HT-29 (cell line): Measurements from ENCODE around the gene SEL1L3. TPM values are rescaled to one million over a fixed set of nuclear protein-coding genes. Genes with fewer than 3 reads are reported as not detected.

Experiments
- DNase-seq: peaks from one replicate; pipeline ENCODE4 v3.0.0-alpha.2; 2015; ENCODE audit warnings: low spot score
- total RNA-seq: library from RNA; depleted of rRNA; stranded (reverse); fragments of >200 nt; shearing (Covaris generic); gene quantifications from 2 replicates; pipeline ENCODE4 v1.2.3, GENCODE V29; 2014

The SEL1L3 gene
- total RNA-seq, 1 experiment from 2014 or later, result 55.9 TPM

DNA sequence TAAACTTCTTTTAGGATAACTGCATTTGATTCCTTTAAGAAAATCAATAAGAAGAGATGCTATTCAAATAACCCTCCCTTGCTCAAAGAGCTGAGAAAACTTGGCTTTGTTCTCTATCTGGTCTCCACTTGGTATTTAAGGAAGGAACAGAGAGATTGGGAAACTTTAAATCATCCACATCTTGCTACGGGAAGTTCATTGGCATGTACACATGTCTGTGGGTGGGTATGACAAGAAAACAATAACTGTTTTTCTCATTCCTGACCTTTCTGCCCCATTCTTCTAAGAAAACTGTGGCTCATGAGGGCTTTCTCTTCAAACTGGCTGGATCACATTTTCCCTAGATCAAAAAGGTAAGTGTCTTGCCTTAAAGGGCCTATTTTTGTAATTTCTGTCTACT lies 6.0 kb downstream of the SEL1L3 start:
- no peak for DNase-seq

DNA sequence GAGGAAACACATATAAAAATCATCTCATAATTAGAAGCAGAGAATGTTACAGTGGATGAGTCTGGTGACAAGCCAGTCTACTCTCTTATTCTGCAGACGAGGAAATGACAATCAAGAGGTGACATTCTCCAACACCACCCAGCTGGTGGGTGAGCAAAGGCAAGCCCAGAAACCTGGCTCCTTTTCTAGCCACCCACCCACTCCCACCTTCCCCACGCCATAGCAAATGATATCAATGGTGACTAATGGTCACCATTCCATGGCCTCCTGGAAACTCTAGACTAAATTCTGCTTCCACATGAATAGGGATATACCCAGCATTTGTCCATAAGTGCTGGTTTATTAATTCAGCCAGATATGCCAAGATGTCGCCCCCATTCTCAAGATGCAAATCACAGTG lies 10.7 kb downstream of the SEL1L3 start:
- DNase-seq, result no peak

- no peak for DNase-seq
Measured at GRCh38 chr4:25847329-25847728, 15.5 kb downstream of the SEL1L3 start.

DNA sequence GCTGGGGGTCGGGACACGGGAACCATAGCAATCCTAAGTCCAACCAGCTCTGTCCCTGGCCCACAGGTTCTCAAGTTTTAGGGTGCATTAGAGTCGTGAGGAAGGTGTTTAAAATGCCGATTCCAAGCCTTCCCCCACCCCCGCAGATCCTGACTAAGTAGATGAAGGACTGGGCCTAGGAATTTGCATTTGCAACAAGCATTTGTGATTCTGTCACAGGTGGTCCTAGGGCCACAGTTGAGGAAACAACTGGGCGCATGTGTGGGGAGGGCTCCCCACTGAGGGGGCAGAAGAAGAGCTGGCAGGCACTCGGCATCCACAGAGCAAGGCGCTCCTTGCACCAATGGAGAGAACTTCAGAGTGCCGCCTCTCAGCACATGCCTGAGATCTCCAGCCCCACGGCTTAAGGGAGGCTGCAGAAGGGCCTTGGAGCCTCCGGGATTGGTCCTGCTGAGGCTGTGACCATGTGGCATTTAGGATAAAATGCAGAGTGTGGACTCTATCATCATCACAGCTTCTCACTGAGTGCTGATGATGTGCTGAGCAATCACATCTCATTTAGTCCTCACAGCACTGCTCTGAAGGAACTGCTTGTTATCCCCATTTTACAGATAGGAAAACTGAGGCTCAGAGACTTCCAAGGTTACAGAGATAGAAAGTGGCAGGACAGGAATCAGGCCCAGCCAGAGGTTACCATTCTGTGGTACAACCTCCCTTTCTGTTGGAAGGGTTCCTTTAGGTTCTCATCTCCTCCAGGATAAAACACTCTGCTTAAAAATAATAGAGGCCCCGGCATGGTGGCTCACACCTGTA lies 16.7 kb downstream of the SEL1L3 start:
- DNase-seq, result no peak

- no peak for DNase-seq
Measured at GRCh38 chr4:25844961-25845712, 17.7 kb downstream of the SEL1L3 start.

- DNase-seq, result peak; percentile 26
Measured at GRCh38 chr4:25843340-25844097, 19.3 kb downstream of the SEL1L3 start.

DNA sequence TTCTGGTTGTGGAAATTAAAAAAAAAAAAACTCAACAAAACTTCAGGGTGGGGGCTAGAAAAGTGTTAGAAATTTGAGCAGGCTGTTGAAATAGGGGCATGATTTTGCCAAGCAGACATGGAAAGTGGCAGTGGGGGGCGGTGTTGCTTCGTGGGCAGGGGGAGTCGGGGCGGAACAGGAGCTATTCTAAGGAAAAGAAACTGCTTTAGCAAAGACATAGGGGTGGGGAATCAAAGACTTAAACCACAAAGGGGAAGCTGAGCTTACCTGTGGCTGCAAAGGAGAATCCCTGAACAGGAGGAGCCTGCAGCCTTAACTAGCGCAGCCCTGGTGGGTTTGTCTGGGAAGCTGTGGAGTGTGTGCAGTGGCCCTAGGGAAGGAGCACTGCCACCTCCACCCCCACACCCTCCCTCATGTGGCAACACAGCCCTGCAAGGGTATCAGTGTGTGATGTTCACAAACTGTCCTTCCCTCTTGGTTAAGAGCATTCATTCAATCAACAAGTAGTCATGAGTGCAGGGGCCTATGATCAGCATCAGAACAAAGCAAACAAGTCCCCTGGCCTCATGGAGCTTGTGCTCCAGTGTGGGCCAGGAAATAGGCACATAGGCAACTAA lies 20.5 kb downstream of the SEL1L3 start:
- DNase-seq, result no peak

- DNase-seq, result no peak
Measured at GRCh38 chr4:25839687-25840086, 23.1 kb downstream of the SEL1L3 start.

- no peak for DNase-seq
Measured at GRCh38 chr4:25839233-25839632, 23.6 kb downstream of the SEL1L3 start.

DNA sequence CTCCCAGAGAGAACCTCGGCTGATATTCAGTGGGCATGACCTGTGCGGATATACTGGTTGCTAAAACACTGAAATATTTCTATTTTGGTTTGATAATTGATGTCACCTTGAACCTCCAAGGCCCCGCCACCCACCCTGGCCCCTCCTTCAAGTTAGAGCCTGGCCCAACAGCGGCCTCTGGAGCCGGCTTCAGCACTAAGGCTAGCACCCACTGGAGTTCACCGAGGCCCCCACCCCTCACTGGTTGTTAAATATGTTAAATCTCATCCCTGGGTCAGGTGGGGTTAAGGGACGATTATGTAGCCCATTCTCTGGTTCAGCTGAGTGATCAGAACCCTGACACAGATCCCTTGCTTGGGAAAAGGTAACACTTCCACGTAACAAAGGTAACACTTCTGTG lies 24.3 kb downstream of the SEL1L3 start:
- DNase-seq, result no peak

DNA sequence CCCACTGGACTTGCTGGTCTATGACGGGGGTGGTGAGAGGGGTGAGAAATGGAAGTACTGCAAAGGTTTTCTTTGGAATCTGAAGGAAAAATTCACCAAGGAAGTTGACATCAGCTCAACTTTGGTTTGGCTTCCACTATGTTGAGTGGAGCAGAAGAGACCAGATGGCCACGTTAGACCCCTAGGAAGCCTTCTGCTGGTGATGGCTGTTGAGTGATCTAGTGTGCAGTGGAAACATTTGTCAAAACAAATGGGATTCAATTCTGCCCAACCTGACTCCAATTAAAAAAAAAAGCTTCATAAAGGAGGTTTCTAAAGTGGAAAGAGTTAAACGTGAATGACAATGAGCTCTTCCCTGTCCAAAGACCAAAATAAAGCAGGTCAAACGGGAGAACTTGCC lies 25.7 kb downstream of the SEL1L3 start:
- no peak for DNase-seq

- no peak for DNase-seq
Measured at GRCh38 chr4:25835384-25835783, 27.4 kb downstream of the SEL1L3 start.

DNA sequence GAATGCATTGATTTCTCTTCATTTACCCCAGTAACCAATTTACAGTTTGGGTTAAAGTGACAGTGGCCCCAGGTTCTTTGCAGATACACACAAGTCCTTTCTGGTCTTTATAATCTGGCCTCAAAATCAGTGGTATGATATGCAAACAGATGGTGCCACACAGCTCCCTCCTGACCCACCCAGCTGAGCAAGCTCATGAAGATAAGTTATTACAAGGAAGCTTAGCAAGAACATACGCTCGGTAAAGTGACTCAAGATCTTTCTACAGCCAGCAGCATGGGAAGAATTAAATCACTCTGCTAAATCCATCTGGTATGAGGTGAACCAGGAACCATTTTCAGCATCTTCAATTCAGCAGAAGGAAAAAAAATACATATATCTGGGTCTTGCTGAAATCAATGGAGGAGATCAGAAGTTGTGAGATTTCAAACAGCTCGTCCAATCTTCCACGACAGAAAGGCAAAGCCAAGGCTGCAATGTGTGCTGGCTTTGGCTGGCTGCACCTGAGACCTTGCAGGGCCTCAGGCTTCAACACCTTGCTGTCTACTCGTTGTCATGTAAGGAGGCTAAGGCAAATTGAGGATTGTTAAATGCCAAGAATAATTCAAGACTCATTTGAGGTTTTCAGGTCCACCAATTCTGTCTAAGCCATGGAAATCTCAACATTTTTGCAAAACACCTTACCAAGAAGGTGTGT lies 28.2 kb downstream of the SEL1L3 start:
- DNase-seq, result peak; percentile 75

- no peak for DNase-seq
Measured at GRCh38 chr4:25830548-25830947, 32.2 kb downstream of the SEL1L3 start.

DNA sequence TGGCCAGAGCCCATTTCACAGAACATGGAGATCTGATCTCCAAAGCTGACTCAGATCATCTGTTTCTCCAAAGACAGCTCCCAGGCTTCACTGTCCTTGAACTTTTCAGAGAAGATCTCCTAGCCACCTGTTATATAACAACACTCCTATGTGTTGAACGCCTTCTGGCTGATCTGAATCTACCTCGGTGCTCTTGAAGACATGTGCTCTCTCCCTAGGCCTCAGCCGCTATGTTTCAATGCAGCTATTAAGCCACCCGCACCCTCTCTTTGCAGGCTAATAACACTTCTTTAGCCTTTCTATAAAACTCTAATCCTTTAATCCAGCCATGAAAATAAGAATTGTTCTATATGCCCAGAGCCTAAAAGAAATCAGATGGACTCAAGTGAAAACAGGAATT lies 34.9 kb downstream of the SEL1L3 start:
- DNase-seq, result no peak

DNA sequence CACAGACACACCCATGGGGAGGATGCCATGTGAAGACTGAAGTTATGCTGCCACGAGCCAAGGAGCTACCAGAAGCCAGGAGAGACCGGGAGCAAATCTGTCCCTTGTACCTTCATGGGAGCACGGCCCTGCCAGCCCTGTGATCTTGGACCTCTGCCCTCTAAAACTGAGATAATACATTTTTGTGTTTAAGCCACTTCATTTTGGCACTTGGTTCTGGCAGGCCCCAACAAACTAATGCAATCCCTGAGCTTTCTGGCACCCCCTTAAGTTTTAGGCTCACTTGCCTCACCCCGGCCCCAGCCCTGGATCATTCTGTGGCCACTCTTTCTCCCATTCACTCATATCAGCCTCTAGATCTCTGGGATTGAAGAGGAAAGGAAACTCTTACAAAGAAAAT lies 35.4 kb downstream of the SEL1L3 start:
- no peak for DNase-seq

DNA sequence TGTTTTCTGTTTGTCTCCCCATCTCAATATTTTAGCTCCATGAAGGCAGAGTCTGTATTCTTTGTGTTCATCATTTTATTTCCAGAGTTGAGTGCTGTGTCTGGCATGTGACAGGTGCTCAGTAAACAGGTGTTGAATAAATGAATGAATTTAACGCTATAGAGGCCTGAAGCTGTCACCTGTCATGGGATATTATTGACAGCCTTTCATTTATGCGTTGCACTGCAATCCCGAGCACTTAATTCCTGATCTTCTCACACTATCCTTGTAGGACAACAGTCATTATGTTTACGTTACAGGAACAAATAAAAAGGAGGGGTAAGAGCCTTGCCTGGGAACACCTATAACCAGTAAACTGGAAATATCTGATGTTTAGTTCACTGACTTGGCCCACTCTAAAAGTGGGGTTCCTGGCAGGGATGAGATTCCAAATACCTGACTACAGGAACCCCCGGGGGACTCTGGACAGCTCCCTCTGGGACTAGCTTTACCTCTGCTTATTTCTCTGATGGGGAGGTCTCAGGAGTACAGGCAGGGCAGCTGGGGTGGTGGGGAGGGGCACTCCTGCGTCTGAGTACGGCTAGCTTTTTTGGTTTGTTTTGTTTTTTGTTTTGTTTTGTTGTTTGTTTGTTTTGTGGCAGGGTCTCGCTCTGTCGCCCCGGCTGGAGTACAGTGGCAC lies 36.6 kb downstream of the SEL1L3 start:
- no peak for DNase-seq

DNA sequence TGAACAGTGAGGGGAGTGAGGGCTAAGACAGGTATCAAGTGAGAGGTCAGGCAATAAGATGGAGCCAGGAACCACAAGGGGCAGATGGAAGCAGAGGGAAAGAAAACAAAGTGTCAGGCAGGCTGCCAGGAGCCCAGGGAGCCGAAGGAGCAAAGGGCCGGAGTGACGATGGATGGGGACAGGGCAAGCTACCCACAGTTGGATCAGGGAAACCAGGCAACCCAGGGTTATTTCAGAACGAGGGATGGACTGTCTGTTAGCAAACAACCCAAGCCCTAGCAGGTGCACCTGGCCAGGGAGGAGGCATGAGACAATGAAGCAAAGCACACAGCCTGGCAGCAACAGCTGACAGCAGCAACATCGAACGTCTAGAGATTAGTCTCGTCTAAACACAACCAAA lies 39.2 kb downstream of the SEL1L3 start:
- no peak for DNase-seq

GRCh38 chr4:25821899-25822298 lies 40.9 kb downstream of the SEL1L3 start:
- no peak for DNase-seq

DNA sequence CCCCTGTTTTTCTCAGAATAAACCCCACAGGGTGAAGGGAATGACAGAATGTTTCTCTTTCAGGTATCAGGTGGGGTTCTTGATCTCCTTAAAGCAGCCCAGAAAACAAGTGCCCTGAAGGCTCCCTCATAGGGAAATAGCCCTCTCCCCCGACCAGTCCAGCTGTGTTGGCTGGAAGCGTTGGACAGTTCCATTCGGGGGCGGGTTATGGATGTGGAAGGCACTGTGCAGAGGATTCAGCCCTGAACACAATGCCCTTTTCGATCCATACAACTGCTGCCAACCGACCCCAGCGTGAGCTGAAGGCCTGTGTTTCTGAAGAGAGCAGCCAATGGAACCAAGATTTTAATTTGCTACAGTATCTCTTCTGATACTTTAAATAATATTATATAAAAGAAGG lies 41.5 kb downstream of the SEL1L3 start:
- DNase-seq, result no peak

GRCh38 chr4:25818876-25819275 lies 43.9 kb downstream of the SEL1L3 start:
- DNase-seq, result no peak
